ENCODE measurements around the gene C12orf42. TPM values are rescaled to one million over a fixed set of nuclear protein-coding genes. Genes with fewer than 3 reads are reported as not detected.

Gene C12orf42
- total and polyA plus RNA-seq, 8 donors: not detected

DNA sequence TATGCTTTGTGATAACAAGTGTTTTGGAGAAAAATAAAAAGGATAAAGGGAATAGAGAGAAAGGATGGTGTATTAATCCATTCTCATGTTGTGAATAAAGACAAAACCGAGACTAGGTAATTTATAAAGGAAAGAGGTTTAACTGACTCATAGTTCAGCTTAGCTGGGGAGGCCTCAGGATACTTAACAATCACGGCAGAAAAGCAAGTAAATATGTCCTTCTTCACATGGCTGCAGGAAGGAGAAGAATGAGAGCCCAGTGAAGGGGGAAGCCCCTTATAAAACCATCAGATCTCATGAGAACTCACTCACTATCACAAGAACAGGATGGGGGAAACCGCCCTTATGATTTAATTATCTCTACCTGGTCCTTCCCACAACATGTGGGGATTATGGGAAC lies 18.1 kb upstream of the C12orf42 start:
- WGBS, 5 donors: 73 to 85% (median 81%) methylated on average over 3 of the region's 3 CpGs
- H3K9me3 ChIP-seq: no peaks in the 10 kb centered on the region
- no peak for TF ChIP-seq EP300 (IDR thresholded peaks at IDR 0.05)
- no peak for TF ChIP-seq CTCF (IDR thresholded peaks at IDR 0.05)
- no peak for TF ChIP-seq POLR2AphosphoS5 (IDR thresholded peaks at IDR 0.05)
- no peak for TF ChIP-seq POLR2A (IDR thresholded peaks at IDR 0.05)

GRCh38 chr12:103505371-103506236 lies 9.8 kb upstream of the C12orf42 start:
- DNase-seq: no peak
- intact Hi-C loops (cut with DNase I; ENCODE audit: low total_unique reads): loop anchor here (10.0 kb wide), 1 partner anchor 551 kb away; the partner anchor contains the start of gene ASCL1
- WGBS, 5 donors: 71 to 84% (median 74%) methylated on average over 9 of the region's 9 CpGs

More for the DNA sequence above, 18.1 kb upstream of the C12orf42 start:
- no peaks in the 10 kb centered on the region for H3K27me3 ChIP-seq
- no peak for DNase-seq
- H3K27ac ChIP-seq: no peak overlapping the region
- H3K4me3 ChIP-seq: no peak overlapping the region
- H3K36me3 ChIP-seq: no peaks in the 10 kb centered on the region
- intact Hi-C loops (cut with DNase I; ENCODE audit: low total_unique reads): no loop called here
- H3K4me1 ChIP-seq: no peaks in the 10 kb centered on the region

DNA sequence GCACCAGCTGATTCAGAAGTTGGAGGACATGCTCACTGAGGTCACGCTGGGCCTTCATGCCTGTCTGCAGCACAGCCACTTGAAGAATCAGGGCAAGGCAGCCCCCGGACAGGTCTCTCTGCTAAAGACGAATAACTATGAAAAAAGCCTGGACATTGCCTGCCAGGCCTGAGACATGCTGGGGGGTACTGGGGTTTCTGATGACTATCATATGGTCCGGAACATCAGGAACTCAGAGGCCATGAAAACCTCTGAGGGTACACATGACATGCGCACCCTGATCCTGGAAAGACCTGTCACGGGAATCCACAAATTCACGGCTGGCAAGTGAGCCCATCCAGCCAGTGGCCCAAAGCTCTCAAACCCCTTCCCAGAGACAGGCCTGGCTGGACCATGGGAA lies 8.8 kb upstream of the C12orf42 start:
- TF ChIP-seq POLR2A (IDR thresholded peaks at IDR 0.05) (no peak), POLR2AphosphoS5 (IDR thresholded peaks at IDR 0.05) (no peak), EP300 (IDR thresholded peaks at IDR 0.05) (no peak), CTCF (IDR thresholded peaks at IDR 0.05) (no peak)
- H3K4me3 ChIP-seq: no peak overlapping the region
- 93 to 96% (median 95%) methylated on average over 7 of the region's 7 CpGs for whole genome bisulfite sequencing, 5 donors
- no peak for DNase-seq
- intact Hi-C loops (cut with DNase I; ENCODE audit: low total_unique reads): loop anchor here (10.0 kb wide), 1 partner anchor 550 kb away; the partner anchor contains the start of gene ASCL1
- H3K36me3 ChIP-seq: no peaks in the 10 kb centered on the region
- H3K9me3 ChIP-seq: no peaks in the 10 kb centered on the region
- H3K27me3 ChIP-seq: no peaks in the 10 kb centered on the region
- H3K4me1 ChIP-seq: no peaks in the 10 kb centered on the region
- H3K27ac ChIP-seq: no peak overlapping the region

More at GRCh38 chr12:103505371-103506236, 9.8 kb upstream of the C12orf42 start:
- H3K4me3 ChIP-seq: no peak overlapping the region
- no peaks in the 10 kb centered on the region for H3K36me3 ChIP-seq
- H3K4me1 ChIP-seq: no peaks in the 10 kb centered on the region
- H3K9me3 ChIP-seq: no peaks in the 10 kb centered on the region
- no peaks in the 10 kb centered on the region for H3K27me3 ChIP-seq
- no peak overlapping the region for H3K27ac ChIP-seq
- no peak for TF ChIP-seq POLR2AphosphoS5 (IDR thresholded peaks at IDR 0.05)
- no peak for TF ChIP-seq EP300 (IDR thresholded peaks at IDR 0.05)
- no peak for TF ChIP-seq POLR2A (IDR thresholded peaks at IDR 0.05)
- TF ChIP-seq CTCF (IDR thresholded peaks at IDR 0.05): no peak

- peak; percentile 61 to 70 for DNase-seq
- intact Hi-C loops (cut with DNase I; ENCODE audit: low total_unique reads): loop anchor here (10.0 kb wide), 1 partner anchor 549 kb away; the partner anchor contains the start of gene ASCL1
- no peaks in the 10 kb centered on the region for H3K36me3 ChIP-seq
- 58 to 76% (median 72%) methylated on average over 6 to 14 of the region's 14 CpGs for WGBS, 5 donors
- no peak for TF ChIP-seq EP300 (IDR thresholded peaks at IDR 0.05)
- TF ChIP-seq CTCF (IDR thresholded peaks at IDR 0.05): peak in 5 of 7 experiments; percentile 28 to 70 (median 51)
- no peak for TF ChIP-seq POLR2A (IDR thresholded peaks at IDR 0.05)
- TF ChIP-seq POLR2AphosphoS5 (IDR thresholded peaks at IDR 0.05): no peak
- no peaks in the 10 kb centered on the region for H3K27me3 ChIP-seq
- no peaks in the 10 kb centered on the region for H3K4me1 ChIP-seq
- H3K9me3 ChIP-seq: no peaks in the 10 kb centered on the region
- H3K27ac ChIP-seq: no peak overlapping the region
- no peak overlapping the region for H3K4me3 ChIP-seq
Observed at GRCh38 chr12:103503546-103504480, 8.0 kb upstream of the C12orf42 start.
